Measurements from ENCODE around the gene ARHGEF7.

- no peak for TF ChIP-seq CTCF (IDR thresholded peaks at IDR 0.05; ENCODE audit: poor library complexity)
- no peak for TF ChIP-seq EZH2phosphoT487 (IDR thresholded peaks at IDR 0.05; ENCODE audit: low read depth, severe bottlenecking, unreplicated experiment)
- TF ChIP-seq EZH2 (IDR thresholded peaks at IDR 0.05; ENCODE audit: borderline replicate concordance), result no peak
These were observed 214.5 kb downstream of the ARHGEF7 start for GRCh38 chr13:111329641-111330040.
